Muscle layer of colon (tissue), 2 donors: ENCODE results near the gene SNU13.
"Not testable (repeated sequence)": the region's sequence is repeated elsewhere in the genome, so short reads cannot be mapped to it uniquely, and the experiment has no call there.

Experiments
- H3K27ac ChIP-seq: one replicate; pipeline ENCODE4 v1.7.0; 2013; ENCODE audit warnings: low read depth, mild to moderate bottlenecking, low read length, moderate library complexity
- H3K27me3 ChIP-seq, 2 donors: one replicate each; pipeline ENCODE4 v1.7.0; 2013; ENCODE audit warnings: low read length in 2 of 2, mild to moderate bottlenecking in 2 of 2; ENCODE audit not compliant: insufficient read depth in 2 of 2, control insufficient read depth in 1 of 2
- H3K36me3 ChIP-seq: one replicate; pipeline ENCODE4 v1.7.0; 2013; ENCODE audit warnings: mild to moderate bottlenecking, low read length; ENCODE audit not compliant: insufficient read depth
- H3K4me1 ChIP-seq: one replicate; pipeline ENCODE4 v1.7.0; 2013; ENCODE audit warnings: mild to moderate bottlenecking, low read length; ENCODE audit not compliant: insufficient read depth
- H3K4me3 ChIP-seq, 2 donors: one replicate each; pipeline ENCODE4 v1.7.0; 2013; ENCODE audit warnings: low read length in 2 of 2, low read depth in 1 of 2, mild to moderate bottlenecking in 1 of 2, moderate library complexity in 1 of 2
- H3K9ac ChIP-seq: one replicate; pipeline ENCODE4 v1.7.0; 2013; ENCODE audit warnings: low read length
- H3K9me3 ChIP-seq: one replicate; pipeline ENCODE4 v1.7.0; 2013; ENCODE audit warnings: mild to moderate bottlenecking, low read length
- donor health status: abdominal sarcoma.
- donor health status: Adenocarcinoma of cecum.

Gene SNU13

DNA sequence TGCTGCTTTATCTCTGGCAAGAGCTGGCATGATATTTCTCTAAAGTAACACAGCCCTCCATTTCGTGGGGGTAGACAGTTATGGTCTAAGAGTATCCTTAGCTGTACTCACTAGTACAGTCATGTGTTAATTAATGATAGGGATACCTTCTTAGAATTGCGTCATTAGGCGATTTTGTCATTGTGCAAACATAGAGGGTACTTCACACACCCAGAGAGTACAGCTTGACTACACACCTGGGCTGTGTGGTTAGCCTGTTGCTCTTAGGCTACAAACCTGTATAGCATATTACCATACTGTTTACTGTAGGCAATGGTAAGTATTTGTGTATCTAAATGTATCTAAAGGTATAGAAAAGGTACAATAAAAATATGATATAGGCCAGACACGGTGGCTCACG is 50.5 kb downstream of the SNU13 start:
- no peaks in the 10 kb centered on the region for H3K4me1 ChIP-seq
- no peaks in the 10 kb centered on the region for H3K27me3 ChIP-seq
- no peak overlapping the region for H3K4me3 ChIP-seq
- peaks cover 76% of the 10 kb centered on the region for H3K36me3 ChIP-seq
- H3K9me3 ChIP-seq = no peaks in the 10 kb centered on the region
- no peak overlapping the region for H3K27ac ChIP-seq
- no peak overlapping the region for H3K9ac ChIP-seq

DNA sequence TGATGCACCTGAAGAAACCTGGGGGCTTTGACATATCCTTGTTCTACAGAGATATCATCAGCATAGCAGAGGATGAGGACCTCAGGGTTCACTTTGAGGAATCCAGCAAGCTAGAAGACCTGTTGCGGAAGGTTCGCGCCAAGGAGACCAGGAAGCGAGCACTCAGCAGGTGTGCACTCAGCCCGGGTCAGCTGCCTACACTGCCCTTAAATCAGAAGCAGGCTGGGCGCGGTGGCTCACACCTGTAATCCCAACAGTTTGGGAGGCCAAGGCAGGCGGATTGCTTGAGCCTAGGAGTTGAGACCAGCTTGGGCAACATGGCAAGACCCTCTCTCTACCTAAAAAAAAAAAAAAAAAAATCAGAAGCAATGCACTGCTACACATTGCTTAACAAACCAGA is 51.0 kb downstream of the SNU13 start:
- H3K4me3 ChIP-seq, H3K4me1 ChIP-seq, H3K27ac ChIP-seq, H3K9ac ChIP-seq, H3K9me3 ChIP-seq, H3K27me3 ChIP-seq: not testable (repeated sequence)
- peaks cover 71% of the 10 kb centered on the region for H3K36me3 ChIP-seq

DNA sequence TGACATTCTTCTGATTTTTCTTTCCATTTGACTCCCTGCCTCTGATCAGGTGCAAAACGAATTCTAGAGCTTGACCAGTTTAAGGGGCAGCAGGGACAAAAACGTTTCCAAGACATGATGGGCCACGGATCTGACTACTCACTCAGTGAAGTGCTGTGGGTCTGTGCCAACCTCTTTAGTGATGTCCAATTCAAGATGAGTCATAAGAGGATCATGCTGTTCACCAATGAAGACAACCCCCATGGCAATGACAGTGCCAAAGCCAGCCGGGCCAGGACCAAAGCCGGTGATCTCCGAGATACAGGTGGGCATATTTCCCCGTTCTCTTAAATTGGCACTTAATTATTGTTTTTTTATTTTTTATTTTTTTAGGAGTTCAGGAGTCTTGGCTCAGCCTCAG is 52.2 kb downstream of the SNU13 start:
- Histone ChIP-seq H3K27me3 (no peaks in the 10 kb centered on the region), H3K9ac (no peak overlapping the region), H3K9me3 (no peaks in the 10 kb centered on the region), H3K4me3 (no peak overlapping the region), H3K36me3 (peaks cover 59% of the 10 kb centered on the region), H3K27ac (no peak overlapping the region), H3K4me1 (no peaks in the 10 kb centered on the region)

DNA sequence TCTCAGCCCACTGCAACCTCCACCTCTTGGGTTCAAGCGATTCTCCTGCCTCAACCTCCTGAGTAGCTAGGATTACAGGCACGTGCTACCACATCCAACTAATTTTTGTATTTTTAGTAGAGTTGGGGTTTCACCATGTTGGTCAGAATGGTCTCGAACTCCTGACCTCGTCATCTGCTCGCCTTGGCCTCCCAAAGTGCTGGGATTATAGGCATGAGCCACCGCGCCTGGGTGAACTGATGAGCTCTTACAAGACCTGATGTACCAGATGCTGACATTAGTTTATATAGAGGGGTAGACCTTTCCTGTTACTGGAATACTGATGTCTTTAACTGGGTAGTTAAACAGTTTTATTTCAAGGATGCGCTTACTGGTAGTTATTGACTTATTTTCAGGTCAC is 54.1 kb downstream of the SNU13 start:
- H3K4me3 ChIP-seq, H3K27me3 ChIP-seq, H3K4me1 ChIP-seq, H3K9ac ChIP-seq, H3K9me3 ChIP-seq, H3K27ac ChIP-seq: not testable (repeated sequence)
- H3K36me3 ChIP-seq = peaks cover 50% of the 10 kb centered on the region

DNA sequence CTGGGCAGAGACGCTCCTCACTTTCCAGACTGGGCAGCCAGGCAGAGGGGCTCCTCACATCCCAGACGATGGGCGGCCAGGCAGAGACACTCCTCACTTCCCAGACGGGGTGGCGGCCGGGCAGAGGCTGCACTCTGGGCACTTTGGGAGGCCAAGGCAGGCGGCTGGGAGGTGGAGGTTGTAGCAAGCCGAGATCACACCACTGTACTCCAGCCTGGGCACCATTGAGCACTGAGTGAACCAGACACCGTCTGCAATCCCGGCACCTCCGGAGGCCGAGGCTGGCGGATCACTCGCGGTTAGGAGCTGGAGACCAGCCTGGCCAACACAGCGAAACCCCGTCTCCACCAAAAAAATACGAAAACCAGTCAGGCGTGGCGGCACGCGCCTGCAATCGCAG is 57.1 kb downstream of the SNU13 start:
- H3K4me3 ChIP-seq, H3K9me3 ChIP-seq, H3K27ac ChIP-seq, H3K9ac ChIP-seq, H3K4me1 ChIP-seq, H3K27me3 ChIP-seq: not testable (repeated sequence)
- H3K36me3 ChIP-seq = peaks cover 48% of the 10 kb centered on the region

DNA sequence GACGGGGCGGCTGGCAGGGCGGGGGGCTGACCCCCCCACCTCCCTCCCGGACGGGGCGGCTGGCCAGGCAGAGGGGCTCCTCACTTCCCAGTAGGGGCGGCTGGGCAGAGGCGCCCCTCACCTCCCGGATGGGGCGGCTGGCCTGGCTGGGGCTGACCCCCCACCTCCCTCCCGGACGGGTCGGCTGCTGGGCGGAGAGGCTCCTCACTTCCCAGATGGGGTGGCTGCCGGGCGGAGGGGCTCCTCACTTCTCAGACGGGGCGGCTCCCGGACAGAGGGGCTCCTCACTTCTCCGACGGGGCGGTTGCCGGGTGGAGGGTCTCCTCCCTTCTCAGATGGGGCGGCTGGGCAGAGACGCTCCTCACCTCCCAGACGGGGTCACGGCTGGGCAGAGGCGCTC is 57.6 kb downstream of the SNU13 start:
- not testable (repeated sequence) for H3K27me3 ChIP-seq, H3K4me1 ChIP-seq, H3K27ac ChIP-seq, H3K4me3 ChIP-seq, H3K9me3 ChIP-seq, H3K9ac ChIP-seq
- H3K36me3 ChIP-seq = peaks cover 43% of the 10 kb centered on the region

DNA sequence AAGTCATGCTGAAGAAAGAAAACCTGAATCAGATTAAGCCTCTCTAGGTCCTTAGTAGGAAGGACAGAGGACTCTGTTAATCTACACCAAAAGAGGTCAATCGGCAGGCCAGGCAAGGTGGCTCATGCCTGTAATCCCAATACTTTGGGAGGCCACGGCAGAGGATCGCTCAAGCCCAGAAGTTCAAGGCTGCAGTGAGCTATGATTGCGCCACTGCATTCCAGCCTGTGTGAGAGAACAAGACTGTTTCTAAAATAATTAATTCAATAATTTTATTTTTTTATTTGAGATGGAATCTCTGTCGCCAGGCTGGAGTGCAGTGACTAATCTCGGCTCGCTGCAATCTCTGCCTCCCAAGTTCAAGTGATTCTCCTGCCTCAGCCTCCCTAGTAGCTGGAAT is 63.1 kb downstream of the SNU13 start:
- Histone ChIP-seq H3K4me1 (peaks cover 7% of the 10 kb centered on the region), H3K9me3 (no peaks in the 10 kb centered on the region), H3K4me3 (no peak overlapping the region), H3K27me3 (no peaks in the 10 kb centered on the region), H3K9ac (no peak overlapping the region), H3K36me3 (peaks cover 41% of the 10 kb centered on the region), H3K27ac (no peak overlapping the region)
